ENCODE measurements around the gene TUSC7.

- TF ChIP-seq GATA3 (IDR thresholded peaks at IDR 0.05; ENCODE audit: low read depth, low read length), result no peak
- no peak for TF ChIP-seq GATA2 (IDR thresholded peaks at IDR 0.05; ENCODE audit: low read depth, low read length)
Measured at GRCh38 chr3:116757315-116757714, 47.7 kb downstream of the TUSC7 start.
